Suppressor macrophage (primary cell): ENCODE measurements around the gene PERCC1.
"Not testable (repeated sequence)": the region's sequence is repeated elsewhere in the genome, so short reads cannot be mapped to it uniquely, and the experiment has no call there.

Experiments
- DNase-seq, 4 experiments: peaks; one replicate each; pipeline ENCODE4 v3.0.0-alpha.2; 2020 to 2022

PERCC1 gene

GRCh38 chr16:1451702-1452392 is 21.0 kb downstream of the PERCC1 start:
- no peak for DNase-seq

GRCh38 chr16:1452530-1452929 is 21.7 kb downstream of the PERCC1 start:
- no peak for DNase-seq

- DNase-seq = peak in 1 of 4 experiments; percentile 27
These were observed 22.4 kb downstream of the PERCC1 start for GRCh38 chr16:1453316-1453715.

- DNase-seq = no peak
These were observed 23.7 kb downstream of the PERCC1 start for GRCh38 chr16:1454561-1454960.

- DNase-seq = no peak
These were observed 24.6 kb downstream of the PERCC1 start for GRCh38 chr16:1455190-1456171.

GRCh38 chr16:1456951-1457350 is 26.1 kb downstream of the PERCC1 start:
- no peak for DNase-seq

- DNase-seq = no peak
These were observed 26.8 kb downstream of the PERCC1 start for GRCh38 chr16:1457489-1458245.

GRCh38 chr16:1458336-1458976 is 27.6 kb downstream of the PERCC1 start:
- DNase-seq = peak; percentile 51 to 76 (median 74)

GRCh38 chr16:1458977-1459341 is 28.1 kb downstream of the PERCC1 start:
- peak in 1 of 4 experiments; percentile 20 for DNase-seq

- DNase-seq = no peak
These were observed 29.1 kb downstream of the PERCC1 start for GRCh38 chr16:1459967-1460366.

GRCh38 chr16:1460602-1461138 is 29.8 kb downstream of the PERCC1 start:
- DNase-seq = no peak

GRCh38 chr16:1461146-1461545 is 30.3 kb downstream of the PERCC1 start:
- DNase-seq = no peak

GRCh38 chr16:1464196-1464893 is 33.5 kb downstream of the PERCC1 start:
- DNase-seq = no peak

GRCh38 chr16:1464894-1465566 is 34.2 kb downstream of the PERCC1 start:
- DNase-seq = no peak

- no peak for DNase-seq
These were observed 34.7 kb downstream of the PERCC1 start for GRCh38 chr16:1465567-1465915.

- DNase-seq = no peak
These were observed 35.2 kb downstream of the PERCC1 start for GRCh38 chr16:1466054-1466453.

GRCh38 chr16:1466968-1467521 is 36.2 kb downstream of the PERCC1 start:
- DNase-seq = peak in 3 of 4 experiments; percentile 29 to 50 (median 33)

GRCh38 chr16:1468426-1468810 is 37.5 kb downstream of the PERCC1 start:
- DNase-seq = peak; percentile 50 to 81 (median 69)

- not testable (repeated sequence) for DNase-seq
These were observed 38.3 kb downstream of the PERCC1 start for GRCh38 chr16:1469141-1469540.

- peak; percentile 82 to 93 (median 86) for DNase-seq
These were observed 38.9 kb downstream of the PERCC1 start for GRCh38 chr16:1469693-1470201.
